Stomach (tissue), 4 donors: ENCODE measurements around the gene CARD11.

Experiments used
- POLR2A ChIP-seq, 4 donors: fragments of 450-650 bp; IDR thresholded peaks; one replicate each; pipeline ENCODE4 v1.6.1; 2016; ENCODE audit warnings: antibody characterized with exemption in 4 of 4, control low read depth in 2 of 4, mild to moderate bottlenecking in 1 of 4, moderate library complexity in 1 of 4
- POLR2AphosphoS5 ChIP-seq, 3 donors: sonication (generic); formaldehyde crosslinking; IDR thresholded peaks; one replicate each; pipeline ENCODE4 v1.6.1; 2016; ENCODE audit warnings: antibody characterized with exemption in 3 of 3
- TF ChIP-seq, protein P1 (sequence below), 7 experiments: fragments of 450-650 bp in 4 of 7; fragments of 200-600 bp in 3 of 7; sonication (generic) in 3 of 7; IDR thresholded peaks; one replicate each; pipeline ENCODE4 v1.5.1; 2016 to 2019; ENCODE audit warnings: antibody characterized with exemption in 7 of 7, control low read depth in 2 of 7, mild to moderate bottlenecking in 1 of 7

DNA sequence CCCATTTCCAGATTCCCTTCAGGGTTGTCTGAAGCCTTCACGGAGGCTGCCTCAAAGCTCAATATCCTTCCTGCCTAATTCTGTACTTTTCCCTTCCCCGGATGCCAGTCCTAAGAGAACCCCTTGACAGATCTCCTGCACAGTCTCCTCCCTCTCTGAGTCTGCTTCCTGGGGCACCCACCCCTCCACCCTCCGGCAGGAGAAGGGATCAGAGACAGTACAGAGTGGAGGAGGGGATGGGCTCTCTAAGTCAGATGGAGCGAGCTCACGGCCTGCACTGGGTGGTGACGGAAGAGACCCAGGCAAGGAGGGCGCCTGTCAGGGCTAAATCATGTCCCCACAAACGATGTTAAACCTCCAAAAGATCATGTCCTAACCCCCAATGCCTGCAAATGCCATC, 48.0 kb upstream of the CARD11 start:
- TF ChIP-seq, protein P1, sequence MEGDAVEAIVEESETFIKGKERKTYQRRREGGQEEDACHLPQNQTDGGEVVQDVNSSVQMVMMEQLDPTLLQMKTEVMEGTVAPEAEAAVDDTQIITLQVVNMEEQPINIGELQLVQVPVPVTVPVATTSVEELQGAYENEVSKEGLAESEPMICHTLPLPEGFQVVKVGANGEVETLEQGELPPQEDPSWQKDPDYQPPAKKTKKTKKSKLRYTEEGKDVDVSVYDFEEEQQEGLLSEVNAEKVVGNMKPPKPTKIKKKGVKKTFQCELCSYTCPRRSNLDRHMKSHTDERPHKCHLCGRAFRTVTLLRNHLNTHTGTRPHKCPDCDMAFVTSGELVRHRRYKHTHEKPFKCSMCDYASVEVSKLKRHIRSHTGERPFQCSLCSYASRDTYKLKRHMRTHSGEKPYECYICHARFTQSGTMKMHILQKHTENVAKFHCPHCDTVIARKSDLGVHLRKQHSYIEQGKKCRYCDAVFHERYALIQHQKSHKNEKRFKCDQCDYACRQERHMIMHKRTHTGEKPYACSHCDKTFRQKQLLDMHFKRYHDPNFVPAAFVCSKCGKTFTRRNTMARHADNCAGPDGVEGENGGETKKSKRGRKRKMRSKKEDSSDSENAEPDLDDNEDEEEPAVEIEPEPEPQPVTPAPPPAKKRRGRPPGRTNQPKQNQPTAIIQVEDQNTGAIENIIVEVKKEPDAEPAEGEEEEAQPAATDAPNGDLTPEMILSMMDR (IDR thresholded peaks at IDR 0.05), result no peak
- TF ChIP-seq POLR2AphosphoS5 (IDR thresholded peaks at IDR 0.05) (no peak), POLR2A (IDR thresholded peaks at IDR 0.05) (no peak)
